Stimulated activated CD4-positive, alpha-beta T cell treated with anti-CD3 and anti-CD28 coated beads, TNF-alpha, amount 100 ng/mL, for 4 hours (primary cell): ENCODE measurements around the gene MRPL55.

Source experiments
- DNase-seq, 3 experiments: peaks; one replicate each; pipeline ENCODE4 v3.0.0-alpha.2; 2020; ENCODE audit warnings: low read depth in 3 of 3

Gene MRPL55

DNA sequence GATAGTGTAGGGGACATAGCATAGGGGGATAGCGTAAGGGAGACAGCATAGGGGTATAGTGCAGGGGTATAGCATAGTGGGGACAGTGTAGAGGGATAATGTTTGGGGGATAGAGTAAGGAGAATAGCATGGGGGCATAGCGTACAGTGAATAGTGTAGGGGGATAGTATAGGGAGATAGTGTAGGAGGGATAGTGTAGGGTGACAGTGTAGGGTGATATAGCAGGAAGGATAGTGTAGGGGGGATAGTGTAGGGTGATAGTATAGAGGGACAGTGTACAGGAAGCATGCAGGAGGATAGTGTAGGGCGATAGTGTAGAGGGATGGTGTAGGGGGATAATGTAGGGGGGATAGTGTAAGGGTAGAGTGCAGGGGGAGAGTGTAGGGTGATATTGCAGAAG, 38.2 kb downstream of the MRPL55 start:
- no peak for DNase-seq

DNA sequence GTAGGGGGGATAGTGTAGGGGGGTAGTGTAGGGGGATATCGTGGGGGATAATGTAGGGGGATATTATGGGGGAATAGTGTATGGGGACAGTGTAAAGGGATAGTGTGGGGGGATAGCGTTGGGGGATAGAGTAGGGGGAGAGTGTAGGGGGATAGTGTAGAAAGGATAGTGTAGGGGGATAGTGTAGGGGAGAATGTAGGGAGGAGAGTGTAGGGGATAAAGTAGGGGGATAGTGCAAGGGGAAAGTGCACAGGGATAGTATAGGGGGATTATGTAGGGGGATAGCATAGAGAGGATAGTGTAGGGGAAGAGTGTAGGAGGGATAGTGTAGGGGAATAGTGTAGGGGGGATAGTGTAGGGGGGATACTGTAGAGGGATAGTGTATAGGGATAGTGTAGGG, 38.9 kb downstream of the MRPL55 start:
- no peak for DNase-seq

DNA sequence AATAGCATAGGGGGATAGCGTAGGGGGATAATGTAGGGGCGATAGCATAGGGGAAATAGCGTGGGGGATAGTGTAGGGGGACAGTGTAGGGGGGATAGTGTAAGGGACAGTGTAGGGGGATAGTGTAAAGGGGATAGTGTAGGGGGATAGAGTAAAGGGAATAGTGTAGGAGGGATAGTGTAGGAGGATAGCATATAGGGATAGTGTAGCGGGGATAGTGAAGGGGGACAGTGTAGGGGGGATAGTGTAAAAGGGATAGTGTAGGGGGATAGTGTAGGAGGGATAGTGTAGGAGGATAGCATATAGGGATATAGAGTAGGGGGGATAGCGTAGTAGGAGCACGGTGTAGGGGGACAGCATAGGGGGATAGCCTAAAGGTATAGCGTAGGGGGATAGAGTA, 40.7 kb downstream of the MRPL55 start:
- DNase-seq = no peak

DNA sequence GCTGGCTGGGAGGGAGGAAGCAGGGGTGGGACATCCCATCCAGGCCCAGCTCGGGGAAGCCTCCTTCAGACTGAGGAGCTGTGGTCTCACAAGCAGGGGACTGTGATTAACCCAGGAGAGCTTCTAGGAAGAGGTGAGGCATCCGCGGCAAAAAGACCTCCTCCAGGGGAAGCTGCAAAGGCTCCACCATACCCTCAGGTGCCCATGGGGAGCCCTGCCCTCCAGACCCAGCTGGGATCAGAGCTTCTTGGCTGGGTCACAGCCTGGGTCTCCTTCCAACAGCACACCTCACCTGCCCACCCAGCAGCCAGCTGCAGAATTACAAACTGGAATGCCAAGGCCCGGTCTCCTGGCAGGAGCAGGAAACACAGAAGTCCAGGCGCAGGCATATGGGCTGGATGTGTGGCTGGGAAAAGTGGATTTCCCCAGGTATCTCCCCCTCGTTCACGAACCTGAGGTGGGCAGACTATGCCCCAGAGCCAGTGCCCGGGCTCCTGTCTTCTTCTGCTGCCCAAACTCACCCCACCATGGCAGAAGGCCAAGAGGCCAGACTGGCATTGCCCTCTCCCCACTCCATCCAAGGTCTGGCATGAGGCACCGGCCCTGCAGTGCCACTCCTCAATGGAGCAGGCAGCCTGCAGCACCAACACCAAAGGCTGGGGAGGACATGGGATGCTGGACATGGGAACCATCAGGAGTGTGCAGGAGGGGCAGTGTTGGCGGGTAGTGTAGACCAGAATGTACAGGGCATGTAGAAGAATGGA, 42.0 kb downstream of the MRPL55 start:
- DNase-seq = no peak

DNA sequence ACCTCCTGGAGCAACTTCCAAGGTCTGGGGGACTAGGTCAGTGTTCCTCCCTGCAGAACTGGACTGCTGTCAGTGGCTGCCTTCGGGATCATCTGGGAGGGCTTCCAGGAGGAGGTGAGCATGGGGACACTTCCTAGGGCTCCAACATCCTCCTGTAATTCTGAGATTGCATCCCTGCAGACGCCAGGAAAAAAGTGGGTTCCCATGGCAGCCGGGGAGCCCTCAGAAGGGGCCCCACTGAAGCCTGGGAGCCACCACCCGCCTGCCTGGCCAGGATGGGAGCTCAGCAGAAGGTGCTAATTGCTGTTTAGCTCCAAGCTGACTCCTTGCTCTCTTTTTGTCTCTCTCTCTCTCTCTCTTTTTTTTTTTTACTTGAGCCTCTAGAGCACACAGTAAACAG, 42.7 kb downstream of the MRPL55 start:
- no peak for DNase-seq

DNA sequence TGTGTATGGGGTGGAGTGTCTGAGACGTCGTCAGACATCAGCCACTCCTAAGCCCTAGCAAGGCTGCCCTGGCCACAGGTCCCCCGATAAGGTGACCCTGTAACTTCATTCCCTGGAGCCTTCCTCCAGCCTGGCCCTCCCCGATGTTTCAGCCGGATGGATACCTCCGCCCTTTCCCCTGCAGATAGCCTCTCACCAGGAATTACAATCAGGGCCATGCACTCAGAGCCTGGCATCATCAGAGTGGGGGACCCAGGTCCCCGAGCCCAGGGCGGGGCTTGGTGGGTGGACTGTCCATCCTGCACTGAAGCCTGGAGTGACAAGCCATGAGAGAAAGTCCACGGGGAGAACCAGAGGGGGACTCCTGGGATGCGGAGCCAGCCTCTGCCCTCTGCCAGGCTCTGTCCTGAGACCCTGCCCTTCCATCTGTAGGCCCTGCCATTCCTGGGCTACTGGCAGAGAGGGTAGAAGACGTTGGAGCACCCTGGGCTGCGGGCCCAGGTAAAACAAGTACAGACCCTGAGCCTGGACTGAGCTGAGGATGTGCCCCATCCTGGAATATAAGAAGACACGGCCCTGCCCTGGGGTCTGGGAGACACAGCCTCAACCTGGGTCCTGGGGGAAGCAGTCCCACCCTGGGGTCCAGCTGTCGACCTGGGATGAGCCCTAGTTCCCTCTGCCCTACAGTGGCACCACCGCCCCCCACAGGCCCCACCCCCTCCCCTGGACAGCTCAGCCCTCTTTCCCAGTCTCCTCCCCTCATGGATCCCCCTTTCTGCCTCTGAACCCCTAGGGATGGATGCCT, 43.4 kb downstream of the MRPL55 start:
- DNase-seq = no peak

DNA sequence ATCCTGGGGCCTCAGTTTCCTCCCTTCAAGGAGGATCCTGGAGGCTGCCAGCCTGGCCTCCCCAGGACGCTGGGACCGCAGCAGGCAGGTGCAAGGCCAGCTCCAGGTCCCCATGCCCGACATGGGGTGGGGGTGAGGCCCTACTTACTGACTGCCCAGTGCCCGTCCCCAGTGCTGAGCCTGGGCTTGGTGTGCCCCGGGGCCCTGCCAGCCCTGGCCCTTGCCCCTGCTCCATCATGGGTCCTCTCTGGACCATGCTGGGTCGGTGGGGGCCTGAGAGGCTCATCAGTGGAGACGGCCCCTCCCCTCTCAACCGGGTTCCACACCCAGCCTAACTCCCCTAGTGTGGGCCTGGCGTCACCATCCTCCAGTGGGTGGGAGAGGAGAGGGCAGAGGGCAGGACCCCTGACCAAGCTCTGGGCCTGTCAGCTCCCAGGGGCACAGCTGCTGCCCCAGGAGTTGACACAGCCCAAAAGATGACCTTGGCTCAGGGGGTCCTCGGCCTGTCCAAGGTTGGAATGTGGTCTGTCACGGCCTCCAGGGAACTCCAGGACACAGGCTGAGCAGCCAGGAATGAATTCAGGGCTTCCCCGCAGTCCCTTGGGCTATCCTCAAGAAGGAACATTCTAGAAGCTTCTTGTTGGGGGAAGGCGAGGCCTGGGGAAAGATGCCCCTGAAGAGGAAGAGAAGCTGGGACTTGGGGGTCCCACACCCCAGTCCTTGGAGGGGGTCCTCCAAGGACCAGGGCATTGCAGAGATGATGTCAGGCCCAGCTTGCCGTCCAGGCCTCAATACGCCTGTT, 44.2 kb downstream of the MRPL55 start:
- no peak for DNase-seq

DNA sequence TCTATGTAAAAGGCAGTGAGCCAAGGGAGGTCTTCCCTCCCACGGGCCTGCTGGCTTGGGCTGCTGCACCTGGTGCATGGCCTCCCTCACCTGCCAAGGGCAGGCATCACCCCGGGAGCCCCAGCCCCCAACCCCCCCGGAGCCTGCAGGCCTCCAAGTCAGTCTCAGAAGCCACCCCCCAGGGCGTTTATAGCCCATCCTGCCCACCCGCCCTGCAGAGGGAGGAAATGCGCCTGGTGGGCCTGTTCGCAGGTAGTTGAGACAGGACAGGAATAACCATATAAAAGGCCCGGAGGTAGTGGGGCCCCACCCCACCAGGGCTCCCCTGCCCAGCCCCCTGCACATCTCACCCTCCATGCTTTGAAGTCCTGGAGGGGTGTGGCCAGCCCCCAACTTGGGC, 44.8 kb downstream of the MRPL55 start:
- no peak for DNase-seq

DNA sequence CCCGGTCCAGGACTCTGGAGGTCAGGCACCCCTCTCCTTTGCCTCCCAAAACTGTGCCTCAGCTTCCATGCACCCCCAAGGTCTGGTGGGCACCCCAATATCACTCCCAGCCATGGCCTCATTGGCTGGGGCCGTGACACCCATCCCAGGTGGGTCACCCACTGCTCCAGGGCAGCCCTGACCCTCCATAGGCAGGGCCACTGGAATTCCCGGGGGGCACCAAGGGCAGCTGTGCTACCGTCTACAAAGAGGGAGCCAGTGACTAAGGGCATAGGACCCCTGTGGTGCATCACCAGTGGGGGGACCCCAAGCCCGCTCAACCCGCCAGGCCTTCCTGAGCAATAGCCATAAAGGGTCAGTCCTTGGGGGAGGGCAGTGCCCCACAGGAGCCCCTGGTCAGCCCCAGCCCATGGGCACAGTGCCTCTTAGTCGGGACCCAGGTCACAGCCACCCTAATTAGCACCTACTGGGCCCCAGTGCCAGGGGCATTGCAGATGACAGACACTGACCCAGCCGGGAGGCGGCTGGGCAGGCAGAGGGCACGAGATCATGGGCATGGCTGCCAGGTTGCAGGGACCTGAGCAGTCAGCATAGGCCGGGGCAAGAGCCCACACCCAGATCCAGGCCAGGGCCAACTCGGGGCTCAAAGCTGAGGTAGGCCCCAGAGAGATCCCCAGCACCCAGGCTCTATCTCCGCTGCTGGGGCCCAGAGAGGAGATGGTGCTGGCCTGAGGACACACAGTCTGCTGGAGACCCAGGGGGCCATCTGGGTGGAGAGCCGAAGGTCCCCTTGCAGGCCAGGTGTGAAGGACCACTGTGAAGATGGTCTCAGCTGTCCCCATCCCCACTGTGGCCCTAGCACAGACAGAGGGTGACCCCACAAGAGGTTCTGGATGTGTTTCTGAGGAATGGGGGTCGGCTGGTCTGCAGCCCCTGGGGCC, 45.6 kb downstream of the MRPL55 start:
- no peak for DNase-seq

DNA sequence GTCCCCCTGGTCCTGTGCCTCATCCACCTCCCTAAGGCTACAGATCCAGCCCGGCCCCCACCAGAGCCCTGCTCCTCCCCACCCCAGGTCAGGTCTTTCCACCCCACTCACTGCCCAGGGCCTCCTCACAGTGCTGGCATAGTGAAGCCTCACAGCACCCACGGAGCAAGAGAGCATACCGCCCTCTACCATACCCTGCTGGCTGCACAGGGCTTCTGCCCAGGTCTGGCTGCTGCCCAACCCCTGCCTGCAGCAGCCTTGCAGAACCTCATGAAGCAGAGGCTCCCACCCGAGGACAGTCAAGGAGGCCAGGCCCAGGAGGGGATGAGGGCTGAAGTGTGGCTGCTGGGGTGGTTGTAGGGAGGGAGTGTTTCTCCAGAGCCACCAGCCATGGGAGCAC, 46.3 kb downstream of the MRPL55 start:
- DNase-seq = no peak

DNA sequence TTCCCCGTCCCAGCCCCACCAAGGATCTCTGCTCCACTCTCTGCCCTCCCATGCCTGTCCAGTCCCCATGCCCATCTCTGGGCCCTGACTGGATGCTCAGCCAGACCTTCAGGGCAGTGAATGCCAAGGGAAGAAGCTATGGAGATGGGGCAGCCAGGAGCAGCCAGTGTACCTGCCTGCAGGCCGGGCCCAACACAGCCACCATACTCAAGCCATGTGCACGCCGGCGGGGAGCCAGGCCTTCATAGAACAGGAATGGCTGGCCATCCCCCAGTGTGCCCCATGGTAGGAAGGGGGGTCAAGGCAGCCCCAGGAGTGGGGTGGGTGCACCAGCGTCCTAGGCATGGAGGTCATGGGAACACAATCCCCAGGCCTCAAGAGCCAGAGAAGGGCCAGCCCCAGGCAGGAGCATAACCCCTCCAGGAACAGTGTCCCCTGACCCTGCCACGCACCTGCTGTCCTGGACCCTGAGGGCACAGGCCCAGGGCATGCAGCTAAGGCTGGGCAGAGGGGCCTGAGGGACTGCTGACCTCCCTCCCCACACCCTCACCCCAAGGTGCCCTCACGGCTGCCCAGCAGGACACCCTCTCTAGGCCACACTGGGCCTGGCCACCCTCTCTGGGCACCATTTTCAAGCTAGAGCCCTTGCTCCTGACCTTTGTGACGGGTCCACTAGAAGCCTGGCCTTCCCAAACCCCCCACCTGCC, 46.9 kb downstream of the MRPL55 start:
- no peak for DNase-seq

DNA sequence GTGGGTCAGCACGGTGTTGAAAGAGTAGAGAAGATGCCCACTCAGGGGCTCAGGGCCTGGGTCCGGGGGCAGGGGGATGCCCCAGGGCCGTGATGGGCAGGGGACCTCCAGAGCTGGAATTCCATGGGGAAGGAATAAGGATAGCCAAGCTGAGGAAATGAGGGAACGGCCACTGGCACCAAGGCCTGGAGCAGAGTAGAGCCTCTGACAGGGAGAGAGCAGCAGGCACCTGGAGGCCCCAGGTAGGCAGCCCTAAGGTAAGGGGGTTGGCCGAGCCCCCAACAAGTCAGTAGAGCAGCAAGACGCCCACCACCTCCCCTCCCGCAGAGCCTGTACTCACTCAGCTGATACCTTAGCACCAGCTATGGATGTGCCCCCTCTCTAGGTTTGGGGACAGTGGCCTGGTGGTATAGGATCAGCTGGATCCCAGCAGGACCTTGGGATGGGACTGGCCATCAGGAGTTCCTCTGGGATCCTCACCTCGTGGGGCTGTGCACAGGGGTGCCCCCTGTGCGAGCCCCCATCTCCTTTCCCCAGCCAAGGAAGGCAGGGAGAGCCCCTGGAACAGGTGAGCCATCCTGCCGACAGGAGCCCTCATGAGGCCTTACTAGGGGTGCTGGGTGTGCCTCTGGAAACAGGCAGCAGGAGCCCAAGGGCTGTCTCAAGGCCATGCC, 47.6 kb downstream of the MRPL55 start:
- DNase-seq = no peak

DNA sequence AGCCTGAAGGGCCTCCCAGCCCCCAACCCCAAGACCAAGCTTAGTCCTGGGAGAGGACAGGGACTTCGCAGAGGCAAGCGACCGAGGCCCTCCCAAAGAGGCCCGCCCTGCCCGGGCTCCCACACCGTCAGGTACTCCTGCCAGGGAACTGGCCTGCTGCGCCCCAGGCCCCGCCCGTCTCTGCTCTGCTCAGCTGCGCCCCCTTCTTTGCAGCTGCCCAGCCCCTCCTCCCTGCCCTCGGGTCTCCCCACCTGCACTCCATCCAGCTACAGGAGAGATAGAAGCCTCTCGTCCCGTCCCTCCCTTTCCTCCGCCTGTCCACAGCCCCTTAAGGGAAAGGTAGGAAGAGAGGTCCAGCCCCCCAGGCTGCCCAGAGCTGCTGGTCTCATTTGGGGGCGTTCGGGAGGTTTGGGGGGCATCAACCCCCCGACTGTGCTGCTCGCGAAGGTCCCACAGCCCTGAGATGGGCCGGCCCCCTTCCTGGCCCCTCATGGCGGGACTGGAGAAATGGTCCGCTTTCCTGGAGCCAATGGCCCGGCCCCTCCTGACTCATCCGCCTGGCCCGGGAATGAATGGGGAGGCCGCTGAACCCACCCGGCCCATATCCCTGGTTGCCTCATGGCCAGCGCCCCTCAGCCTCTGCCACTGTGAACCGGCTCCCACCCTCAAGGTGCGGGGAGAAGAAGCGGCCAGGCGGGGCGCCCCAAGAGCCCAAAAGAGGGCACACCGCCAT, 48.5 kb downstream of the MRPL55 start:
- DNase-seq = no peak

DNA sequence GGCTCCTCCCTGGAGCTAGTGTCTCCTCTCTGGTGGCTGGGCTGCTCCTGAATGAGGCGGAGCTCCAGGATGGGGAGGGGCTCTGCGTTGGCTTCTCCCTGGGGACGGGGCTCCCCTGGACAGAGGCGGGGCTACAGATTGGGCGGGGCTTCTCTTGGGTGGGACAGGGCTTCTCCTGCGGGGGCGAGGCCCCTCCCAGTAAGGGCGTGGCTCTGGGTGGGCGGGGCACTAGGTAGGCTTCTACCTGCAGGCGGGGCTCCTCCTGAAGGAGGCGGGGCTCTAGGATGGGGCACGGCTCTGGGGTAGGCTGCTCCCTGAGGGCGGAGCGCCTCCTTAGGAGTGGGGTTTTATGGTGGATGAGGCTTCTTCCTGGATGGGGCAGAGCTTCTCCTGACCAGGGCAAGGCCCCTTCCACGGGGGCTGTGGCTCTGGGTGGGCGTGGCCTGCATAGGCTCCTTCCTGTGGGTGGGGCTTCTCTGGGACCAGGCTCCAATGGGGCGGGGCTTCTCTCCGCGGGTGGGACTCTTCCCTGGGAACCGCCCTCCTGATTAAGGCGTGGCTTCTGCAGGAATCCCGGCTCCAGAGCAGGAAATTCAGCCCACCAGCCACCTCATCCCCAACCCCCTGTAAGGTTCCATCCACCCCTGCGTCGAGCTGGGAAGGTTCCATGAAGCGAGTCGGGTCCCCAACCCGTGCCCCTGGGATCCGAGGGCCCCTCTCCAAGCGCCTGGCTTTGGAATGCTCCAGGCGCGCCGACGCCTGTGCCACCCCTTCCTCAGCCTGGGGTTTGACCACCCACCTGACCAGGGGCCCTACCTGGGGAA, 49.3 kb downstream of the MRPL55 start:
- peak; percentile 28 to 54 (median 30) for DNase-seq

DNA sequence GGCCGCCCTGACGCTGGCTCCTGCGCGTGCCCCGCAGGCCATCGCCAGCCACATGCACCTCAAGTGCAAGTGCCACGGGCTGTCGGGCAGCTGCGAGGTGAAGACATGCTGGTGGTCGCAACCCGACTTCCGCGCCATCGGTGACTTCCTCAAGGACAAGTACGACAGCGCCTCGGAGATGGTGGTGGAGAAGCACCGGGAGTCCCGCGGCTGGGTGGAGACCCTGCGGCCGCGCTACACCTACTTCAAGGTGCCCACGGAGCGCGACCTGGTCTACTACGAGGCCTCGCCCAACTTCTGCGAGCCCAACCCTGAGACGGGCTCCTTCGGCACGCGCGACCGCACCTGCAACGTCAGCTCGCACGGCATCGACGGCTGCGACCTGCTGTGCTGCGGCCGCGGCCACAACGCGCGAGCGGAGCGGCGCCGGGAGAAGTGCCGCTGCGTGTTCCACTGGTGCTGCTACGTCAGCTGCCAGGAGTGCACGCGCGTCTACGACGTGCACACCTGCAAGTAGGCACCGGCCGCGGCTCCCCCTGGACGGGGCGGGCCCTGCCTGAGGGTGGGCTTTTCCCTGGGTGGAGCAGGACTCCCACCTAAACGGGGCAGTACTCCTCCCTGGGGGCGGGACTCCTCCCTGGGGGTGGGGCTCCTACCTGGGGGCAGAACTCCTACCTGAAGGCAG, 50.0 kb downstream of the MRPL55 start:
- DNase-seq = no peak

DNA sequence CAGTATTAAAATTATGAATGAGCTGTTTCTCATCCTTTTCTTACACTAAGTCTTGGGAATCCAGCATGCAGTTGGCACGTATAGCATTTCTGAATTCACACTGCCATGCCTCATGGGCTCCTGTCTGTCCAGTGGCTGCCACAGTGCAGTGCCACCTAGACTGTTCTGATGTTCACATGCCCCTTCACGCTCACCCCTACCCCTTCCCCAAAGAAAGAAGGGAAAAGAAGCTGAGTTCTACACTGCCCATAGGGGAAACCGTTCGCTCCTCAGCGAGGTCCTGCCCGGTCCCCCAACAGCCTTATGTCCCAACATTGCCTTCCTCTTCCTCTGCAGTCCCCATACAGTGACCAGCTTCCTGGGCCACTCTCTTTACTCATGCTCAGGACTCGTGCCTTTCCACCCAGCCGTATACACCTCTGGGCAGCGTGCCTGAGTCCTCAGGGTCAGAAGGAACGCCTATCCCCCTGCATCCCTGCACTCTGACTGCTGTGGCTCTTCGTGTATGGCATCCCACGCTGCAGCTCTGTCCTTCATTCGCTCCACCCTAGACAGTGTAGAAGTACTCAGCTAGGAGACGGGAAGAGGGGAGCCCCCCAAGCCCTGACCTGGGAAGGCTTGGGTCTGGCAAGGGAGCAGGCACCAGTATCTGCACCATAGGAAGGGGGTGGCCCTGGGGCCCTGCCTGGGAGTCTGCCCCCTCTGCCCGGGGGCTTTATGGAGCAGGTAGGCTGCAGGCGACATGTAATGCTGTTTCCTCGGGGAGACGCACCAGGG, 50.7 kb downstream of the MRPL55 start:
- DNase-seq = no peak
